Sigmoid colon (tissue), 4 donors: ENCODE measurements around the gene CACNA2D3.

Source experiments
- EP300 ChIP-seq, 4 donors: sonication (generic); formaldehyde crosslinking; IDR thresholded peaks; one replicate each; pipeline ENCODE4 v1.6.1; 2017; ENCODE audit warnings: antibody characterized with exemption in 4 of 4
- POLR2A ChIP-seq, 2 donors: fragments of 450-650 bp; IDR thresholded peaks; one replicate each; pipeline ENCODE4 v1.6.1; 2016; ENCODE audit warnings: antibody characterized with exemption in 2 of 2, mild to moderate bottlenecking in 2 of 2, moderate library complexity in 2 of 2
- TF ChIP-seq, protein P1 (sequence below), 4 experiments: fragments of 450-650 bp in 3 of 4; fragments of 200-600 bp in 1 of 4; IDR thresholded peaks; one replicate each; pipeline ENCODE4 v1.5.1; 2016 to 2019; ENCODE audit warnings: antibody characterized with exemption in 4 of 4, mild to moderate bottlenecking in 3 of 4, moderate library complexity in 2 of 4

DNA sequence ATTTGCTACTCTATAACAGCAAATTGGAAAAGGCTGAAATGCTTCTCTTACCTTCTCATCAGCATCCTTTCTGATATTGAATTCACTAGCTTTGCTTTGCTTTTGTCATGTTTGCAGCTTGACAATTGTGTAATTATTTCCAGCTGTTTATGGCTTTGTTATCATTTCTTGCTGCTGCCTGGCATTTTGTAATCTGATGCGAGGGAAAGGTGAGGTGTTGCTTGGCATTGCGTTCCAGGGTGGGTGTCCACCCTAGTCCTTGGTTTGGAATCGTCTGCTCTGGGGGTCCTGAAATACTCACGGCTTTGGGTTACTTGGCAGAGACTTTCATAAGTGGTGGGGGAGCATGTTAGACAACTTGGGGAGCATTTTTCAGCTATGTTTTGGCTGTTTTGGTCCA is 2.9 kb downstream of the CACNA2D3 start:
- TF ChIP-seq, protein P1, sequence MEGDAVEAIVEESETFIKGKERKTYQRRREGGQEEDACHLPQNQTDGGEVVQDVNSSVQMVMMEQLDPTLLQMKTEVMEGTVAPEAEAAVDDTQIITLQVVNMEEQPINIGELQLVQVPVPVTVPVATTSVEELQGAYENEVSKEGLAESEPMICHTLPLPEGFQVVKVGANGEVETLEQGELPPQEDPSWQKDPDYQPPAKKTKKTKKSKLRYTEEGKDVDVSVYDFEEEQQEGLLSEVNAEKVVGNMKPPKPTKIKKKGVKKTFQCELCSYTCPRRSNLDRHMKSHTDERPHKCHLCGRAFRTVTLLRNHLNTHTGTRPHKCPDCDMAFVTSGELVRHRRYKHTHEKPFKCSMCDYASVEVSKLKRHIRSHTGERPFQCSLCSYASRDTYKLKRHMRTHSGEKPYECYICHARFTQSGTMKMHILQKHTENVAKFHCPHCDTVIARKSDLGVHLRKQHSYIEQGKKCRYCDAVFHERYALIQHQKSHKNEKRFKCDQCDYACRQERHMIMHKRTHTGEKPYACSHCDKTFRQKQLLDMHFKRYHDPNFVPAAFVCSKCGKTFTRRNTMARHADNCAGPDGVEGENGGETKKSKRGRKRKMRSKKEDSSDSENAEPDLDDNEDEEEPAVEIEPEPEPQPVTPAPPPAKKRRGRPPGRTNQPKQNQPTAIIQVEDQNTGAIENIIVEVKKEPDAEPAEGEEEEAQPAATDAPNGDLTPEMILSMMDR (IDR thresholded peaks at IDR 0.05): no peak
- no peak for TF ChIP-seq EP300 (IDR thresholded peaks at IDR 0.05)
- no peak for TF ChIP-seq POLR2A (IDR thresholded peaks at IDR 0.05)
